Measurements from ENCODE around the gene TCTN1.
"Not testable (repeated sequence)": the region's sequence is repeated elsewhere in the genome, so short reads cannot be mapped to it uniquely, and the experiment has no call there.

TCTN1 gene

DNA sequence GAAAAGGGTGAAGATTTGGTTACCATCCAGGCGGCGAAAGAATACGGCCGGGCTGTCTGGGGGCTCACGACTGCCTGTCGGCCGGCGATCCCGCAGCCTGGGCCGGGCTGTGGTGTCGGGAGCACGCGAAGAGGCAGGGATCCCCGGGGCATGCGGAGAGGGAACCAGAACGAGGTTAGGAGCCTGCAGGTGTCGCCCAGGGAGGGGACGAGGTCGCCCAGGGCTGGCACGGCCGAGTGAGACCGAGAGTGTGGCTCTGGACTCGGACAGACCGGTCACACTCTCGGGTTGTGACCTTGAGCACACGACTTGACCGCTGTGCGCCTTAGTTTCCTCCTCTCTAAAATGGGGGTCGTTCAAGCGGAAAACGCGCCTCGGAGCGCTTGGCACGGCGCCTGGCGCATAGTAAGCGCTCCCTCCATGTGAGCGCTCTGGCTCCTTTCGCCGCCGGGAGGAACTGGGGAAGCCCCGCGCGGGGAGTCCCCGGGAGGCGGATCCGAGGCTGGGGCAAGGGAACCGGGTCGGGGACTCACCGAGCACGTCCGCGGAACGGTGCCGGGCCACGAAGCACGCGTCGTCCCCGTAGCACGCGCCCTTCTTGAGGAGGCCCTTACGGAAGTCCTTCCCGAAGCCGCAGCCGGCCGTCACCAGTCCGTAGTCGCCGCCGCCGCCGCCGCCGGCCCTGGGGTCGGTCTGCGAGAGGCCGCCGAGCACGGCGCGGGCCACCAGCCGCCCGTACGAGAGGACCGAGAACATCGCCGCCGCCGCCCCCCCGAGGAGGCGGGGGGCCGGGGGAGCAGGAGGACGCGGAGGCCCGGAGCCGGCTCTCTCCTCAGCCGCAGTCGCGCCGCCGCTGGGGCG, 31.4 kb upstream of the TCTN1 start:
- H3K9me3 ChIP-seq (ENCODE audit: insufficient read depth, low read length), result no peaks in the 10 kb centered on the region
- H3F3A ChIP-seq (ENCODE audit: insufficient read depth), result peaks cover 9% of the 10 kb centered on the region; the same call in 1 of the 2 replicates
- H4K20me1 ChIP-seq (ENCODE audit: low read depth, low read length), result peaks cover 4% of the 10 kb centered on the region; the same call in 1 of the 2 replicates
- no peaks in the 10 kb centered on the region for H3K36me3 ChIP-seq (ENCODE audit: low read length)
- H3K4me3 ChIP-seq (ENCODE audit: insufficient read depth, low read length, poor library complexity, severe bottlenecking), result peak overlapping the region; percentile 87
- H3K4me2 ChIP-seq (ENCODE audit: low read depth, low read length, poor library complexity, severe bottlenecking), result peak overlapping the region; percentile 83
- H3K9ac ChIP-seq (ENCODE audit: low read length), result peak overlapping the region; percentile 87
- H3K27me3 ChIP-seq (ENCODE audit: low read length), result no peaks in the 10 kb centered on the region
- no peaks in the 10 kb centered on the region for H3K9me2 ChIP-seq (replicated peaks; ENCODE audit: insufficient read depth, low read length)
- no peak for TF ChIP-seq EZH2phosphoT487 (conservative IDR thresholded peaks at IDR 0.05; ENCODE audit: low read length)
- TF ChIP-seq, protein P1, sequence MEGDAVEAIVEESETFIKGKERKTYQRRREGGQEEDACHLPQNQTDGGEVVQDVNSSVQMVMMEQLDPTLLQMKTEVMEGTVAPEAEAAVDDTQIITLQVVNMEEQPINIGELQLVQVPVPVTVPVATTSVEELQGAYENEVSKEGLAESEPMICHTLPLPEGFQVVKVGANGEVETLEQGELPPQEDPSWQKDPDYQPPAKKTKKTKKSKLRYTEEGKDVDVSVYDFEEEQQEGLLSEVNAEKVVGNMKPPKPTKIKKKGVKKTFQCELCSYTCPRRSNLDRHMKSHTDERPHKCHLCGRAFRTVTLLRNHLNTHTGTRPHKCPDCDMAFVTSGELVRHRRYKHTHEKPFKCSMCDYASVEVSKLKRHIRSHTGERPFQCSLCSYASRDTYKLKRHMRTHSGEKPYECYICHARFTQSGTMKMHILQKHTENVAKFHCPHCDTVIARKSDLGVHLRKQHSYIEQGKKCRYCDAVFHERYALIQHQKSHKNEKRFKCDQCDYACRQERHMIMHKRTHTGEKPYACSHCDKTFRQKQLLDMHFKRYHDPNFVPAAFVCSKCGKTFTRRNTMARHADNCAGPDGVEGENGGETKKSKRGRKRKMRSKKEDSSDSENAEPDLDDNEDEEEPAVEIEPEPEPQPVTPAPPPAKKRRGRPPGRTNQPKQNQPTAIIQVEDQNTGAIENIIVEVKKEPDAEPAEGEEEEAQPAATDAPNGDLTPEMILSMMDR (IDR thresholded peaks at IDR 0.05; ENCODE audit: insufficient read depth, low read length, poor library complexity, severe bottlenecking), result no peak
- no peak overlapping the region for H2AFZ ChIP-seq (ENCODE audit: low read depth, low read length, severe bottlenecking)
- peak overlapping the region; percentile 51 for H3K27ac ChIP-seq (ENCODE audit: low read depth, low read length)
- peaks cover 54% of the 10 kb centered on the region for H3K79me2 ChIP-seq (ENCODE audit: insufficient read depth, low read length)

DNA sequence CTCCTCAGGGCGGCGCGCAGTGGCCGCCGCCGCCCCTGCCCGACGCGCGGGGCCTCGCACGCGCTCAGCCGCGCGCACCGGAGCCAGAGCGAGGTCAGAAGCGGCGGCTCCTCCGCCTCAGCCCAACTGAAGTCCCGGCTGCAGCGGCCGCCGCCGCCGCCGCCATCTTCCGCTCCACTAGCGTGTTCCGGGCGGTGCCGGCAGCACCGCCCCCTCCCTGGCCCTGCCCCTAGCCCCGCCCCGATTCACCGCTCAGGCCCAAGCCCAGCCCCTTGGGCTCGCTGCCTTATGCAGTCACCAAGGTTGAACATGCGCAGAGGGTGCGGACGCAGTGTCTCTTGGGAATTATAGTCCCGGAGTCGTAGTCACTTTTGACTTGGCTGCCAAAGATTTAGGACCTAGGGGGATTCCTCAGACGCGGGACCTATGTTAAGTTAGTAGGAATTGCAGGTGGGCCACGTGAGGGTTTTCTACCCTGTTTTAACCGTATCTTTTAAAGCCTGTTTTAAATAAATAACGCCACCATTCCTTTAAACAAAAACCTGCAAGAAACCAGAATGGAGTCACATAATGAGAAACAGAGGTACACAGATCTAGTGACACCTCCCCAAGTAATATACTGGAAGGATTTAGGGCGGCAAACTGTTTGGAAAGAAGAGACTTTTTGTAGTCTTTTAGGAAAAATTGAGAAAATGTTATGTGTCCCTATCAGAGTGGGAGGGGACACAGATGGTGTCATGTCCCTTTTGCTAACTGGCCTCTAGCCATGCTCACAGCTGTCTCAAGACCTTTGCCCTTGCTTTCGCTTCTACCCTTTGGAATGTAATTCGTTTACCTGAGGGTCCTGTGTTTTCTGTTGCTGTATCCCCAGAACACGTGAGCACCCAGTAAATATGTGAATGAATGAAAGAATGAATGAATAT, 30.5 kb upstream of the TCTN1 start, which contains the start of gene PPTC7:
Gene PPTC7 (minus strand): TSS at position 182 of the 923 bp plus-strand sequence. CDS start 287 bp downstream, outside the sequence.
- Histone ChIP-seq H3K79me2 (ENCODE audit: insufficient read depth, low read length) (peaks cover 45% of the 10 kb centered on the region), H3K4me2 (ENCODE audit: low read depth, low read length, poor library complexity, severe bottlenecking) (peak within 1 kb of the TSS; percentile 83), H3K4me3 (ENCODE audit: insufficient read depth, low read length, poor library complexity, severe bottlenecking) (peak within 1 kb of the TSS; percentile 87), H3K27ac (ENCODE audit: low read depth, low read length) (peak within 1 kb of the TSS; percentile 51), H2AFZ (ENCODE audit: low read depth, low read length, severe bottlenecking) (peak within 1 kb of the TSS; percentile 79), H3F3A (ENCODE audit: insufficient read depth) (peaks cover 9% of the 10 kb centered on the region; the same call in 1 of the 2 replicates), H3K9me3 (ENCODE audit: insufficient read depth, low read length) (no peaks in the 10 kb centered on the region), H3K27me3 (ENCODE audit: low read length) (no peaks in the 10 kb centered on the region), H3K9ac (ENCODE audit: low read length) (peak within 1 kb of the TSS; percentile 87), H4K20me1 (ENCODE audit: low read depth, low read length) (peaks cover 4% of the 10 kb centered on the region; the same call in 1 of the 2 replicates), H3K9me2 (replicated peaks; ENCODE audit: insufficient read depth, low read length) (no peaks in the 10 kb centered on the region), H3K36me3 (ENCODE audit: low read length) (no peaks in the 10 kb centered on the region)
- TF ChIP-seq, protein P1 (IDR thresholded peaks at IDR 0.05; ENCODE audit: insufficient read depth, low read length, poor library complexity, severe bottlenecking), result no peak
- no peak for TF ChIP-seq EZH2phosphoT487 (conservative IDR thresholded peaks at IDR 0.05; ENCODE audit: low read length)

DNA sequence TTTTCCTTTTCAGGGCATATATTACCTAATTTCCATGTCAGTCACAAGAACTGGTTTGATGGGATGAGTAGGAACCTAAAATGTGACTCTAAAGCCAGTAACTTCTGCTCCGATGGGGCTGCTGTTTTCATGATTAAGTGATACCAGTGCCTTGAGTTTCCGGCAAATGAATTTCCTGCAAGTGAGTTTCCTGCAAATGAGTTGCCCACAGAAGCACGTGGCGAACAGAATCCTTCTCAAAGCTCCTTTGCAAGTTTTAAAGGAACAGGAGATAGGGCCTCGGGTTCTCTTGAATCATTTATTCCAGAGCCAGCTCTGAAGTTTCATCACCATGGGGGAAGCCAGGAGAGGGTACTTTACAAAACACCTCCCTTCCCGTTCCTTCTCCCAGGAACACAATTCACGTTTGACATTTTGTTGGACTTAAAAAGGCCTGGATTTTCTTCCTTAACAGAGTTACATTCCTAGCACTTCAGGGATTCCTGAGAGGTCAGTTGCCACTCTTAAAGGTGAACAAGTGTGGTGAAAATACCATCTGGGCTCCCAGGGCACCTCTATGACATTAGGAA, 28.6 kb upstream of the TCTN1 start:
- H3K27ac ChIP-seq (ENCODE audit: low read depth, low read length), result no peak overlapping the region
- H3K4me2 ChIP-seq (ENCODE audit: low read depth, low read length, poor library complexity, severe bottlenecking), result no peak overlapping the region
- no peaks in the 10 kb centered on the region; the same call in 1 of the 2 replicates for H4K20me1 ChIP-seq (ENCODE audit: low read depth, low read length)
- no peak for TF ChIP-seq EZH2phosphoT487 (conservative IDR thresholded peaks at IDR 0.05; ENCODE audit: low read length)
- TF ChIP-seq, protein P1 (IDR thresholded peaks at IDR 0.05; ENCODE audit: insufficient read depth, low read length, poor library complexity, severe bottlenecking), result no peak
- no peak overlapping the region for H3K9ac ChIP-seq (ENCODE audit: low read length)
- no peaks in the 10 kb centered on the region for H3K27me3 ChIP-seq (ENCODE audit: low read length)
- no peaks in the 10 kb centered on the region for H3K9me3 ChIP-seq (ENCODE audit: insufficient read depth, low read length)
- peaks cover 26% of the 10 kb centered on the region for H3K79me2 ChIP-seq (ENCODE audit: insufficient read depth, low read length)
- no peaks in the 10 kb centered on the region for H3K9me2 ChIP-seq (replicated peaks; ENCODE audit: insufficient read depth, low read length)
- no peaks in the 10 kb centered on the region for H3K36me3 ChIP-seq (ENCODE audit: low read length)
- H3F3A ChIP-seq (ENCODE audit: insufficient read depth), result peaks cover 9% of the 10 kb centered on the region; the same call in 1 of the 2 replicates
- H2AFZ ChIP-seq (ENCODE audit: low read depth, low read length, severe bottlenecking), result no peak overlapping the region
- H3K4me3 ChIP-seq (ENCODE audit: insufficient read depth, low read length, poor library complexity, severe bottlenecking), result no peak overlapping the region

DNA sequence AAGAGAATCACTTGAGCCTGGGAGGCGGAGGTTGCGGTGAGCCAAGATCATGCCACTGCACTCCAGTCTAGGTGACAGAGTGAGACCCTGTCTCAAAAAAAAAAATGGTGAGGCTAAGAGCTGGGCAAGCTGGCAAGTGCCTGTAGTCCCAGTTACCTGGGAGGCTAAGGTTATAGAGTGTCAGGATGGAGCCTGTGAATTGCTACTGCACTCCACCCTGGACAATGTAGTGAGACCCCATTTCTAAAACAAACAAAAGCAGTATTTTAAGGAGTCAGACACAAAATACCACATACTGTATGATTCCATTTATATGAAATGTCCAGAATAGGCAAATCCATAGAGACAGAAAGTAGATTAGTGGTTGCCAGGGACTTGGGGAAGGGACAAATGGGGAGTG, 26.8 kb upstream of the TCTN1 start:
- not testable (repeated sequence) for H3K9me3 ChIP-seq (ENCODE audit: insufficient read depth, low read length); H2AFZ ChIP-seq (ENCODE audit: low read depth, low read length, severe bottlenecking); H3K4me3 ChIP-seq (ENCODE audit: insufficient read depth, low read length, poor library complexity, severe bottlenecking); H3K79me2 ChIP-seq (ENCODE audit: insufficient read depth, low read length); H3K4me2 ChIP-seq (ENCODE audit: low read depth, low read length, poor library complexity, severe bottlenecking); H3K36me3 ChIP-seq (ENCODE audit: low read length); H3K27ac ChIP-seq (ENCODE audit: low read depth, low read length); H3K9ac ChIP-seq (ENCODE audit: low read length); H4K20me1 ChIP-seq (ENCODE audit: low read depth, low read length); H3K9me2 ChIP-seq (replicated peaks; ENCODE audit: insufficient read depth, low read length); H3K27me3 ChIP-seq (ENCODE audit: low read length); H3F3A ChIP-seq (ENCODE audit: insufficient read depth)
